Mucosa of descending colon (tissue), 3 donors: ENCODE results near the gene HDAC9. TPM values are rescaled to one million over a fixed set of nuclear protein-coding genes. Genes with fewer than 3 reads are reported as not detected.

Experiments
- ATAC-seq: fragments of 200-7000 bp; cut with Tn5 transposase; one replicate; pipeline ENCODE4 v1.9.1; 2020; ENCODE audit warnings: mild to moderate bottlenecking, moderate library complexity
- DNase-seq, 3 donors: peaks; one replicate each; pipeline ENCODE4 v3.0.0-alpha.2; 2020
- H3K36me3 ChIP-seq: fragments of 200-600 bp; one replicate; pipeline ENCODE4 v1.8.0; 2021; ENCODE audit warnings: low read depth, mild to moderate bottlenecking
- H3K4me1 ChIP-seq: fragments of 200-600 bp; one replicate; pipeline ENCODE4 v1.8.0; 2021; ENCODE audit warnings: low read depth, mild to moderate bottlenecking
- H3K4me3 ChIP-seq: fragments of 200-600 bp; one replicate; pipeline ENCODE4 v1.8.0; 2021; ENCODE audit warnings: mild to moderate bottlenecking
- H3K9me3 ChIP-seq: fragments of 200-600 bp; one replicate; pipeline ENCODE4 v1.8.0; 2021; ENCODE audit warnings: mild to moderate bottlenecking
- intact Hi-C, 2 donors: fragments of 100-400 bp; cut with DNase I in 1 of 2; cut with micrococcal nuclease in 1 of 2; formaldehyde crosslinking; loops; one replicate each; pipeline versions ENCODE4 v1.11.0 to v1.11.1; 2022; cut with DNase I, micrococcal nuclease
- total RNA-seq, 3 donors: library from RNA; stranded (reverse); fragmentation: NEBNext Ultra II Directional in 2 of 3; extraction: Animal tissue kit (Norgen Biotek cat#: 25700) in 2 of 3; gene quantifications; one replicate each; pipeline versions ENCODE4 v1.2.1 to v1.2.4, GENCODE V29; 2021 to 2023
- TF ChIP-seq, protein P1 (sequence below): fragments of 200-600 bp; IDR thresholded peaks from one replicate; pipeline ENCODE4 v1.8.0; 2022; ENCODE audit warnings: antibody characterized with exemption, mild to moderate bottlenecking
- donor health status: DM: no; HTN: no; CAD: no; lungs with moderate emphysema.
- donor health status: DM: no; HTN: no; CAD: no.
- donor health status: DM: no; HTN: yes; CAD: no.

The HDAC9 gene
- total RNA-seq, 3 donors from 2014 or later: 16.0 to 20.4 (median 17.5) TPM

DNA sequence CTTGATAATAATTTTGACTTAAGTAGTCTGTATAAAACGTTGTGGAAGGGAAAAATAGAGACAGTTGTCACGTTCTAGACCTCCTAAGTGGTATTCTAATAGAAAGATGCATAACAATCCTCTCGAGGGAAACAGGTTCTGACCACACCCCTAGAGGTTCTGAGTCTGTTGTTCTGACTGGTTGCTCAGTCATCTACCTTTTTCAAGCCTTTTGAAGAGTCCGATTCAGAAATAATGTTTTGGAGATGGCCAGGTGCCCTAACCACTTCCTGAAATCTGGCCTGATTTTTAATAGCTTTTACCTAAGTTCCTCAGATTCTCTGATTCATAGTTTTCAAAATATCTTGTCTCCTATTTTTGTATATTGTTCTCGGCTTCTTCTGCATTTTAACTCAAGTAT lies 175.6 kb downstream of the HDAC9 start:
- intact Hi-C loops: loop anchor here in 1 of 2 donors (10.0 kb wide), 1 partner anchor 316 kb away; no protein-coding TSS in a partner anchor
- Histone ChIP-seq H3K36me3 (no peaks in the 10 kb centered on the region), H3K4me1 (no peaks in the 10 kb centered on the region), H3K9me3 (no peaks in the 10 kb centered on the region), H3K4me3 (no peak overlapping the region)
- no peak for DNase-seq
- TF ChIP-seq, protein P1, sequence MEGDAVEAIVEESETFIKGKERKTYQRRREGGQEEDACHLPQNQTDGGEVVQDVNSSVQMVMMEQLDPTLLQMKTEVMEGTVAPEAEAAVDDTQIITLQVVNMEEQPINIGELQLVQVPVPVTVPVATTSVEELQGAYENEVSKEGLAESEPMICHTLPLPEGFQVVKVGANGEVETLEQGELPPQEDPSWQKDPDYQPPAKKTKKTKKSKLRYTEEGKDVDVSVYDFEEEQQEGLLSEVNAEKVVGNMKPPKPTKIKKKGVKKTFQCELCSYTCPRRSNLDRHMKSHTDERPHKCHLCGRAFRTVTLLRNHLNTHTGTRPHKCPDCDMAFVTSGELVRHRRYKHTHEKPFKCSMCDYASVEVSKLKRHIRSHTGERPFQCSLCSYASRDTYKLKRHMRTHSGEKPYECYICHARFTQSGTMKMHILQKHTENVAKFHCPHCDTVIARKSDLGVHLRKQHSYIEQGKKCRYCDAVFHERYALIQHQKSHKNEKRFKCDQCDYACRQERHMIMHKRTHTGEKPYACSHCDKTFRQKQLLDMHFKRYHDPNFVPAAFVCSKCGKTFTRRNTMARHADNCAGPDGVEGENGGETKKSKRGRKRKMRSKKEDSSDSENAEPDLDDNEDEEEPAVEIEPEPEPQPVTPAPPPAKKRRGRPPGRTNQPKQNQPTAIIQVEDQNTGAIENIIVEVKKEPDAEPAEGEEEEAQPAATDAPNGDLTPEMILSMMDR: no peak
- ATAC-seq: no peak

DNA sequence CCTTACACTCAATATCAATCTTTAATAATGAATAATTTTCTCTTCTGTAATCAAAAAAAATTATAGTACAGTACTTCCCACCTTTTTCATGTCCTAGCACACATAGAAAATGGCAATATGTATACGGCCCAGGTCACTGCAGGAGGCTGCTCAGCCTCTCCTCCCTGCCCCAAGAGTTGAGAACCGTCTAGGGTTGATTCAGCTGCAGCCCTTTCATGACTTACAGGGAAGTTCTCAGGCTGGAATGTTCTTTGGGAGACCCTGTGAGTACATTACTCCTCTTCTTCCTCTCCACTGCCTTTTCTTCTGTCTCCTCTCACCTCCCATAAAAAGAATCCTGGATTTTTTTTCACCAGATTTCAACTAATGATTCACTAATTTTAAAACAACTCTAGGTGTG lies 180.0 kb downstream of the HDAC9 start:
- Histone ChIP-seq H3K4me1 (no peaks in the 10 kb centered on the region), H3K4me3 (no peak overlapping the region), H3K9me3 (no peaks in the 10 kb centered on the region), H3K36me3 (no peaks in the 10 kb centered on the region)
- TF ChIP-seq, protein P1: no peak
- intact Hi-C loops: loop anchor here in 1 of 2 donors (10.0 kb wide), 1 partner anchor 321 kb away; no protein-coding TSS in a partner anchor
- no peak for ATAC-seq
- no peak for DNase-seq

DNA sequence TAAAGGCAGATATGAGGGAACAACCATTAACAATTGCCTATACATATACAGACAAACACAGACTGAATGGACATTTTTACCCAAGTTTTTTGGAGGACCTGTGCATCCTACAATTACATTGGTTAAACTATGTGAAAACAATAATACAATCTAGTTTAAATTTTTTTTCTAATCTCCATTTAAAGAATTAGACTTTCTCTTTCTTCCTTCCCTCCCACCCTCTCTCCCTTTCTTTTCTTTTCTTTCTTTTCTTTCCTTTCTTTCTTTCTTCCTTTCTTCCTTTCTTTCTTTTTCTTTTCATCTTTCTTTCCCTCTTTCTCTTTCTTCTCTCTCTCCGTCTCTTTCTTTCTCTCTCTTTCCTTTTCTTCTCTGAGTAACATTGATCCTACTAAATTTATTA lies 183.7 kb downstream of the HDAC9 start:
- H3K9me3 ChIP-seq: no peaks in the 10 kb centered on the region
- intact Hi-C loops: loop anchor here in 1 of 2 donors (10.0 kb wide), 1 partner anchor 324 kb away; no protein-coding TSS in a partner anchor
- H3K36me3 ChIP-seq: no peaks in the 10 kb centered on the region
- H3K4me3 ChIP-seq: no peak overlapping the region
- no peaks in the 10 kb centered on the region for H3K4me1 ChIP-seq
- TF ChIP-seq, protein P1: no peak
- DNase-seq: no peak
- ATAC-seq: no peak

DNA sequence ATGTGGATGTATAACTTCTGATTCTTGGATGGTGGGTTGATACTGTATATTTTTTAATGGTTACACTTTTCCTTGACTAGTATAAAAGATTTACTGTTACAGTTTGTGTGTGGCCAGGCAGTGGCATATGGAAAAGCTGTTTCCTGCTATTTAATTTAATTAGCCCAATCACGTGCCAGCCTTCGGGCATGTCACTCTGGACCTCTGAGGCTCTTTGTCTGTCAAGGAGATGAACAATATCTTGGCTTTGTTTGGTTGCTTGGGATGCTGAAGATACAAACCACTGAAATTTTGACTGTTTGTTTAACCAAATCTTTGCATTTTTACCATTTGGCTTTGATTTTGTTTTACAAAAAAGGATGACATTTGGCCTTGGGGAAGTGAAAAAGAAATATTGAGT lies 185.0 kb downstream of the HDAC9 start:
- Histone ChIP-seq H3K9me3 (no peaks in the 10 kb centered on the region), H3K4me1 (no peaks in the 10 kb centered on the region), H3K4me3 (no peak overlapping the region), H3K36me3 (no peaks in the 10 kb centered on the region)
- ATAC-seq (no peak), DNase-seq (no peak)
- intact Hi-C loops: no loop called here
- TF ChIP-seq, protein P1: no peak

DNA sequence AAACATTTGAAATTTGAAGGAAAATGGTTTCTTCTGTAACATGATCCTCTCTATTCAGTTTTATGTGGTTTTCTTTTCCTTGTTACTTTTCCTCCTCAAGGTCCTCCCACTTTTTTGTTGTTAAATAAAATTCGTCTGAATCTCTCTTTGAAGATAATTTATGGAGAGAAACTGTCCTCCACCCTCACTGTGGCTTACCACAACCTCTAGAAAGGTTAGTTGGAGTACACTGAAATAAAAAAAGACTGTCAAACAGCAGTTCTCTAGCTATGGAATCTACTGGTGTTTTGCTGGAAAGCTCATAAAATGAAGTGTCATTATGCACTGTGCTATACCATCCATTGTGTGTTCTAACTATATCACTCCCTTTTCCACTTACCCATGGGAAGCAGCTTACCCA lies 189.4 kb downstream of the HDAC9 start:
- H3K4me1 ChIP-seq: no peaks in the 10 kb centered on the region
- no peak for ATAC-seq
- no peak overlapping the region for H3K4me3 ChIP-seq
- TF ChIP-seq, protein P1: no peak
- intact Hi-C loops: no loop called here
- H3K36me3 ChIP-seq: no peaks in the 10 kb centered on the region
- no peaks in the 10 kb centered on the region for H3K9me3 ChIP-seq
- no peak for DNase-seq

DNA sequence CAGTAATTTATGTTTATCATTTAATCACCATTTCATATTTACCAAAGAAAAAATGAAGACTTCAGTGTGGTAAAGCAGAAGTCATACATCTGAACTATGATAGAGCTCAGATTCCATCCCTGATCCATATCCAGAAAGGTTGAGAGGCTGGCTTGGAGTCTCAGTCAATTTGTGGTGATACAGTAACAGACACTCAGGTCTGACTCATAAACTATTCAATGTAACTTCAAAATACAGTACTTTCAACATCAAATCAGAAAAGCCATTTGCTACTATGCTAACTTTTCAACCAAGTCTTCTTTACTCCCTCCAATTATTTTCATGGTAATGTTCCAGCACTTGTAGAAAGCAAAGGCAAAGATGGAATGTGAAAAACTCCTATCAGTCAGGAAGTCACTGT lies 190.4 kb downstream of the HDAC9 start:
- no peaks in the 10 kb centered on the region for H3K4me1 ChIP-seq
- ATAC-seq: no peak
- TF ChIP-seq, protein P1: no peak
- no peak overlapping the region for H3K4me3 ChIP-seq
- intact Hi-C loops: no loop called here
- no peaks in the 10 kb centered on the region for H3K36me3 ChIP-seq
- no peaks in the 10 kb centered on the region for H3K9me3 ChIP-seq
- DNase-seq: no peak
